ENCODE results near the gene ST7L. TPM values are rescaled to one million over a fixed set of nuclear protein-coding genes. Genes with fewer than 3 reads are reported as not detected.
"Not testable (repeated sequence)": the region's sequence is repeated elsewhere in the genome, so short reads cannot be mapped to it uniquely, and the experiment has no call there.

ST7L gene, protein sequence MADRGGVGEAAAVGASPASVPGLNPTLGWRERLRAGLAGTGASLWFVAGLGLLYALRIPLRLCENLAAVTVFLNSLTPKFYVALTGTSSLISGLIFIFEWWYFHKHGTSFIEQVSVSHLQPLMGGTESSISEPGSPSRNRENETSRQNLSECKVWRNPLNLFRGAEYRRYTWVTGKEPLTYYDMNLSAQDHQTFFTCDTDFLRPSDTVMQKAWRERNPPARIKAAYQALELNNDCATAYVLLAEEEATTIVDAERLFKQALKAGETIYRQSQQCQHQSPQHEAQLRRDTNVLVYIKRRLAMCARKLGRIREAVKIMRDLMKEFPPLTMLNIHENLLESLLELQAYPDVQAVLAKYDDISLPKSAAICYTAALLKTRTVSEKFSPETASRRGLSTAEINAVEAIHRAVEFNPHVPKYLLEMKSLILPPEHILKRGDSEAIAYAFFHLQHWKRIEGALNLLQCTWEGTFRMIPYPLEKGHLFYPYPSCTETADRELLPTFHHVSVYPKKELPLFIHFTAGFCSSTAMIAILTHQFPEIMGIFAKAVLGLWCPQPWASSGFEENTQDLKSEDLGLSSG
- polyA plus RNA-seq (2014; cell fraction: cytosol; rRNA removed), result 33.7 and 35.1 TPM in 2 replicates
- 47.5 and 49.9 TPM in 2 replicates for polyA plus RNA-seq (2014; cell fraction: nucleus; rRNA removed)

DNA sequence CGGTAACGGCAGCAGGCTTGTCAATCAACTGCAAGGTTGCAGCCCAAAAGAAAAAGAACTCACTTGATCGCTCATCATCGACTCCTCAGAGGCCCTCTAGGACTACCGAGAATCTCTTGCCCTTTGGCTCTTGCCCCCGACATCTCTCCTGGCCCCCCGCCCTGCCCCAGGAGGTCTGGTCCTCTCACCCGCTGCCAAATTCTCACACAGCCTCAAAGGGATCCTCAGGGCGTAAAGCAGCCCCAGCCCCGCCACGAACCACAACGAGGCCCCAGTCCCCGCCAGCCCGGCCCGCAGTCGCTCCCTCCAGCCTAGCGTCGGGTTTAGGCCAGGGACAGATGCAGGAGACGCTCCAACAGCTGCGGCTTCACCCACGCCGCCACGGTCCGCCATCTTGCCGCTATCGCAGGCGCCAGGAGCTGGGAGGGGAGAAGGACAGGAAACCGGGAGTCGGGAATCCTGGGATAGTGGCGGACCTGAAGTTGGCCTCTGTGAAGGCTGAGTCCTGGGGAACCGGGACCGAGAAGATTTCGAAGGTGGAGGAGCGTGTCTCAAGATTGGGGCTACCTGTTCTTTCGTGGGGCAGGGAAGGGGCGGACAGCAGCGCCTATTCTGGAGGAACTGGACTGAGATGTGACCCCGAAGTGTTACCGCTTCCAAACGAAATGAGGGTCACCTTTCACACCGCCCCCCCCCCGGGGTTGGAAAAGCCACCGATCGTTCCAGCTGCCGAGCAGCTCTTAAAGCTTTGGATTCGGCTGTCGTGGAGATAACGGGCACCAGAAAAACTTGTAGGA lies at the start of gene ST7L:
ST7L (minus strand) TSS at position 421 of the 797 bp plus-strand sequence; CDS start at position 393, 28 bp downstream.
- DNase-seq (ENCODE audit: low spot score), result peak; percentile 78

GRCh38 chr1:112666946-112667345 lies 48.0 kb upstream of the ST7L start:
- DNase-seq (ENCODE audit: low spot score), result no peak

- no peak for DNase-seq (ENCODE audit: low spot score)
Measured at GRCh38 chr1:112665857-112666256, 46.9 kb upstream of the ST7L start.

- no peak for DNase-seq (ENCODE audit: low spot score)
Measured at GRCh38 chr1:112651205-112651604, 32.3 kb upstream of the ST7L start.

GRCh38 chr1:112646225-112646624 lies 27.3 kb upstream of the ST7L start:
- DNase-seq (ENCODE audit: low spot score), result no peak

DNA sequence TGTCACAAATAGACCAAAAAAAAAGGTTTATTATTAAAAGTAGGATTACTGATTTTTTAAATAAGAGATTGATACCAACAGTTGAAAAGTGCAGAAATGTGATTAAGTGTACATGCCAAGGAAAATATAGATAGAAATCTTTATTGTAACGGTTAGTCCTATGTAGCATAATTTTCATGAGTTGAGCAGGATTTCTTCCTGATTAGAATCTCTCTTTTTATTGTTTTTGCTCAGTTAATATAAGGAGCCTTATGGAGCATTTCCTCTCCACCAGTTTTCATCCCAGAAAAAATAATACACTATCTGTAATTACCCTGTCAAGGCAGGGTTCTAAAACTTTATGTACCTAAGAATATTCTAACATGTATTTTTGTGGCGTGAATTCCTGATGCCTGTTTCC lies 24.1 kb upstream of the ST7L start:
- DNase-seq (ENCODE audit: low spot score), result no peak

GRCh38 chr1:112640437-112640836 lies 21.5 kb upstream of the ST7L start:
- DNase-seq (ENCODE audit: low spot score), result not testable (repeated sequence)

GRCh38 chr1:112638110-112638428 lies 19.1 kb upstream of the ST7L start:
- DNase-seq (ENCODE audit: low spot score), result no peak

- no peak for DNase-seq (ENCODE audit: low spot score)
Measured at GRCh38 chr1:112637254-112638109, 18.5 kb upstream of the ST7L start.

GRCh38 chr1:112636597-112637253 lies 17.8 kb upstream of the ST7L start:
- DNase-seq (ENCODE audit: low spot score), result no peak

DNA sequence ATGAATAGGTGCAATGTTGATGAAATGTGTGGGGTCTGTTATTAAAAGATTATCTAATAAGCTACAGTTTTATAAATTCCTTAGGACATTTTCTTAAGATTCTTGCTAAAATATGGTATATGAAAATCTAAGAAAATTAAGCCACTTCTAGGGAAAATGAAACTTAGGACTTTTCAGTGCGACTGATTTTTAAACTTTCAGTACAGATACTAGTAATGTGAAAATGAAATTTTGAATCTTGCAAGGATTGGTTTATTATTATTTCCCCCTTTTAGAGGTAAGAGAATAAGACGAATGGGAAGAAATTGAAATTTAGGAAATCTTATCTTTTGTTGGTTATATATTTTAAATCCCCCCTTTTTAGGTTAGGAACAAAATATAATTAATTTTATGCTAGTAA lies 17.1 kb upstream of the ST7L start:
- no peak for DNase-seq (ENCODE audit: low spot score)

DNA sequence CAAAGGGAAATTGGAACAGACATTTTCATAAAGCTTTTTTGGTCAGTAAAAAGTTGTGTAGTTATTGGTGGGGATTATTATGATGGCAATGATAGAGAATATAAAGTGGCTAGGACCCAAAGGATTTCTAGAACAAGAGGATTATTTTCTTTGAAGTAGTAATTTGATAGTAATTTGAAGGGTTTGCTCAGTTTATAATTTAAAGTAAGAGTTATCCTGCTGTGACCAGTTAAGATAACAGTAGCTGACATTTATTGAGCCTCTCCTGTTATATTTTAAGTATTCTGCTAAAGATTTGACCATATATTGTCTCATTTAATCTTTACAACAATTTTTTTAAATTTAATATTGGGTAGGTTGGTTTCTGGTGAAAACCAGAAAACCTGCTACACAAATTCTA lies 15.4 kb upstream of the ST7L start:
- no peak for DNase-seq (ENCODE audit: low spot score)

- no peak for DNase-seq (ENCODE audit: low spot score)
Measured at GRCh38 chr1:112633628-112634027, 14.7 kb upstream of the ST7L start.

DNA sequence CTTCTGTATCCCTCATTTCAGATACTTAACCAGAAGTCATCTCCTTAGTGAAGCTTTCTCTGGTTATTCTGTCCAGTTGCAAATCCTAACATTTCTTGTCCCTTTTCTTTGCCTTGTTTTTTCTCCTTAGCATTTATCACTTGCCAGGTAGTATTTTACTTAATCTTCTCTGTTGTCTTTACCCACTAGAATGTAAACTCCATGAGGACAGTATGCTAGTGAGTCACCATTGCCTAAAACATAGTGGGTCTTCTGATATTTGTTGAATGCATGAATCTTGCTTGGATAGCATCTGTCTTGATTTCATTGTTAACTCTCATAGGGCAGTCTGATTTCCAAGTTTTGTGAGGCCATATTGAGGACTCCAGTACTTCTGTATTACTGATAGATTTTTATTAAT lies 10.3 kb upstream of the ST7L start:
- DNase-seq (ENCODE audit: low spot score), result no peak

- no peak for DNase-seq (ENCODE audit: low spot score)
Measured at GRCh38 chr1:112628516-112628915, 9.6 kb upstream of the ST7L start.

- DNase-seq (ENCODE audit: low spot score), result no peak
Measured at GRCh38 chr1:112626887-112627286, 7.9 kb upstream of the ST7L start.

GRCh38 chr1:112626193-112626592 lies 7.3 kb upstream of the ST7L start:
- no peak for DNase-seq (ENCODE audit: low spot score)

GRCh38 chr1:112625696-112626095 lies 6.8 kb upstream of the ST7L start:
- no peak for DNase-seq (ENCODE audit: low spot score)

DNA sequence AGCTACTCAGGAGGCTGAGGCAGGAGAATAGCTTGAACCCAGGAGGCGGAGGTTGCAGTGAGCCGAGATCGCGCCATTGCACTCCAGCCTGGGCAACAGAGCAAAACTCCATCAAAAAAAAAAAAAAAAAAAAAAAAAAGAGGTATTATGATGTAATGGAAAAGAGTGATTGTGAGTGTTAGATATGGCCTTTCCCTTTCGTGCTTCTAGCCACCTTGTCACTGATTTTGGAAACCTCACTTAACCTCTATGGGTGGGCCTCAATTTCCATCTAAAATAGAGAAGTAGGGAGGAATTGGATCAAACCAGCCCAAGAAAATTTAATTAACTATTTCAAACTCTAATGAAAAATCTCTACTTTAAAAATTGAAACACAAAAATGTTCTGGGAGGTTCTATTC lies 5.6 kb upstream of the ST7L start:
- not testable (repeated sequence) for DNase-seq (ENCODE audit: low spot score)

DNA sequence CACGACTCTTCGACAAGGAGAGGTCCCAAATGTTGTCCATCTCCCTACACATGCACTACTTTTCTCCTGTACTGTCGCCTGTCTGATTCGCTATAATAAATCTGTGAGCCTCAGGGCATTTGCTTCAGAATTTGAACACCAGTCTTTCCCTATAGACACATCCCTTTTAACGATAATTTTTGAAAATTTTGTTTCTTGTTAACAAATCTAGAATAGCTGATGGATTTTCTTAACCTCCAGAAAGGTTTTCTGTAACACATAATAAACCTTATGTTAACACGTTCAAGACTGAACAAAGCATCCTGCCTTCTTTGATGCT lies 1.4 kb upstream of the ST7L start:
- no peak for DNase-seq (ENCODE audit: low spot score)
